SK-N-SH (cell line): ENCODE data around the gene PARD3.

Experiments used
- CHD2 ChIP-seq: fragments of 150-350 bp; IDR thresholded peaks from 2 replicates; pipeline ENCODE4 v1.6.1; 2018; ENCODE audit warnings: low read length; ENCODE audit not compliant: partially characterized antibody
- JUND ChIP-seq: IDR thresholded peaks from 2 replicates; pipeline ENCODE4 v1.4.0; 2012
- POLR2AphosphoS5 ChIP-seq: IDR thresholded peaks from 2 replicates; pipeline ENCODE4 v1.6.1; 2012; ENCODE audit warnings: low read depth, low read length
- RAD21 ChIP-seq: IDR thresholded peaks from 2 replicates; pipeline ENCODE4 v1.6.1; 2012; ENCODE audit warnings: mild to moderate bottlenecking, low read length
- RFX5 ChIP-seq: IDR thresholded peaks from 2 replicates; pipeline ENCODE4 v1.6.1; 2012; ENCODE audit warnings: mild to moderate bottlenecking, improper control_type of control experiment, low read length
- TF ChIP-seq, protein P1 (sequence below): IDR thresholded peaks from 2 replicates; pipeline ENCODE4 v1.6.1; 2012; ENCODE audit warnings: mild to moderate bottlenecking, low read depth, low read length, moderate library complexity
- TF ChIP-seq, protein P2 (sequence below): IDR thresholded peaks from 2 replicates; pipeline ENCODE4 v1.4.0; 2012; ENCODE audit warnings: low read depth, borderline replicate concordance

GRCh38 chr10:34348917-34349485 is 466.1 kb downstream of the PARD3 start:
- TF ChIP-seq, protein P1, sequence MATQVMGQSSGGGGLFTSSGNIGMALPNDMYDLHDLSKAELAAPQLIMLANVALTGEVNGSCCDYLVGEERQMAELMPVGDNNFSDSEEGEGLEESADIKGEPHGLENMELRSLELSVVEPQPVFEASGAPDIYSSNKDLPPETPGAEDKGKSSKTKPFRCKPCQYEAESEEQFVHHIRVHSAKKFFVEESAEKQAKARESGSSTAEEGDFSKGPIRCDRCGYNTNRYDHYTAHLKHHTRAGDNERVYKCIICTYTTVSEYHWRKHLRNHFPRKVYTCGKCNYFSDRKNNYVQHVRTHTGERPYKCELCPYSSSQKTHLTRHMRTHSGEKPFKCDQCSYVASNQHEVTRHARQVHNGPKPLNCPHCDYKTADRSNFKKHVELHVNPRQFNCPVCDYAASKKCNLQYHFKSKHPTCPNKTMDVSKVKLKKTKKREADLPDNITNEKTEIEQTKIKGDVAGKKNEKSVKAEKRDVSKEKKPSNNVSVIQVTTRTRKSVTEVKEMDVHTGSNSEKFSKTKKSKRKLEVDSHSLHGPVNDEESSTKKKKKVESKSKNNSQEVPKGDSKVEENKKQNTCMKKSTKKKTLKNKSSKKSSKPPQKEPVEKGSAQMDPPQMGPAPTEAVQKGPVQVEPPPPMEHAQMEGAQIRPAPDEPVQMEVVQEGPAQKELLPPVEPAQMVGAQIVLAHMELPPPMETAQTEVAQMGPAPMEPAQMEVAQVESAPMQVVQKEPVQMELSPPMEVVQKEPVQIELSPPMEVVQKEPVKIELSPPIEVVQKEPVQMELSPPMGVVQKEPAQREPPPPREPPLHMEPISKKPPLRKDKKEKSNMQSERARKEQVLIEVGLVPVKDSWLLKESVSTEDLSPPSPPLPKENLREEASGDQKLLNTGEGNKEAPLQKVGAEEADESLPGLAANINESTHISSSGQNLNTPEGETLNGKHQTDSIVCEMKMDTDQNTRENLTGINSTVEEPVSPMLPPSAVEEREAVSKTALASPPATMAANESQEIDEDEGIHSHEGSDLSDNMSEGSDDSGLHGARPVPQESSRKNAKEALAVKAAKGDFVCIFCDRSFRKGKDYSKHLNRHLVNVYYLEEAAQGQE = no peak
- TF ChIP-seq POLR2AphosphoS5 = no peak
- TF ChIP-seq, protein P2, sequence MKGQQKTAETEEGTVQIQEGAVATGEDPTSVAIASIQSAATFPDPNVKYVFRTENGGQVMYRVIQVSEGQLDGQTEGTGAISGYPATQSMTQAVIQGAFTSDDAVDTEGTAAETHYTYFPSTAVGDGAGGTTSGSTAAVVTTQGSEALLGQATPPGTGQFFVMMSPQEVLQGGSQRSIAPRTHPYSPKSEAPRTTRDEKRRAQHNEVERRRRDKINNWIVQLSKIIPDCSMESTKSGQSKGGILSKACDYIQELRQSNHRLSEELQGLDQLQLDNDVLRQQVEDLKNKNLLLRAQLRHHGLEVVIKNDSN = no peak
- TF ChIP-seq JUND = no peak
- TF ChIP-seq RAD21 = no peak
- no peak for TF ChIP-seq RFX5
- no peak for TF ChIP-seq CHD2
